ENCODE results near the gene TOMM5.

Gene TOMM5

DNA sequence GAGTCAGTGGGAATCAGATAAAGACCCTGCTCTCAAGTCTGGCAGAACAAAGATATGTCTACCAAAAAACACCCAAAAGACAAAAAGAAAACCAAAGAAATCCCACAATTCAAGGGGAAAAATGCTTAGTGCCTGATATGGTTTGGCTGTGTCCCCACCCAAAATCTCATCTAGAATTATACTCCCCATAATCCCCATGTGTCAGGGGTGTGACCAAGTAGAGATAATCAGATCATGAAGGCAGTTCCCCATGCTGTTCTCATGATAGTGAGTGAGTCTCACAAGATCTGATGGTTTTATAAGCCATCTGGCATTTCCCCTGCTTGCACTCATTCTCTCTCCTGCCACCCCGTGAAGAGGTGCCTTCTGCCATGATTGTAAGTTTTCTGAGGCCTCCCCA is 29.6 kb downstream of the TOMM5 start:
- DNase-seq (ENCODE audit: low spot score): no peak

DNA sequence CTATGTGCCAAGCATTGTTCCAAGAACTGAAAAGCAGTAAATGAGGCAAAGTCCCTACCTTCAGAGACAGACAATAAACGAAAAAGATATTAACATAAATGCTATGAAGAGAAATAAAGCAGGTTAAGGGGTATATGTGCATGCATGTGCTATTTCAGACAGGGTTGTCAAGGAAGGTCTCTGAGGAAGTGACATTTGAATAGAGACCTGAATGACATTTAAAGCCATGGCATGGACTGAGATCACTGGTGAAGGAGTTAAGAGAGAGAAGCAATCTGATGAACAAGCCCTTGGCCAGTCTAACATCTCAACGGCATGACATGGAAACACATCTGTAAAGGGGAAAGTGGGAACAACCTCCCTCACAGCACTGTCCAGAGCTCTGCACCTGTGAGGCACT is 30.7 kb downstream of the TOMM5 start:
- DNase-seq (ENCODE audit: low spot score): no peak

DNA sequence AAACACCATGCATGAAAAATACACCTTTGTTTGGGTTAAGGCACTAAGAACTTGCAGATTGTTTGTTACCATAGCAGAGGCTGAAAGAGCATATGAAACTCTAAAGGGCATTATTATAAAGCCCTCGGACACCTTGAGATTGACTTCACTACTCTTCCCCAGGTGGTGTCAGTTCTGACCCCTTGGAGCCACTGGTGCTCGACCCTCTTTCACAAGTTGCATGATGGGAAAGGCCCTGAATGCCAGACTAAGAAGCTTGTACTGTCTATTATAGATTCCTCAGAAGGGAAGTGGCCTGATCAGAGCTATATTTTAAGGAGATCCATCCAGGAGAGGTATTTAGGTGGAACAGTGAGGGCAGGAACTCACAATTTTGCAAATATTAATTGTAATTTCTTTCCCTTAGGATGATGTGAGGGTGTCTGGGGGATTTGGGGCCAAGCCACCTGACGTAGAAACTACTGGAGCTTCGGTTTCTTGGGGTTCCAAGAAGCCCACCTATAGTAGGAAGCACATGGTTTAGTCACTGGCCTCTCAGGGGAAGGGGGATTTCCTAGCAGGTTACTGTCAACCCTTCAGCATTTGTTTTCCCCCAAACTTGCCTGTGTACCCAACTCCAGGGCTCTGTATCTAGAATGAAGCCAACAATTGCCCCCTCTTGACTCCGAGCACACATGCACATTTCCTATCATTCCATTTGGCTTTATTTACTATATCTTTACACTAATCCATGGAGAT is 32.4 kb downstream of the TOMM5 start:
- DNase-seq (ENCODE audit: low spot score): no peak

DNA sequence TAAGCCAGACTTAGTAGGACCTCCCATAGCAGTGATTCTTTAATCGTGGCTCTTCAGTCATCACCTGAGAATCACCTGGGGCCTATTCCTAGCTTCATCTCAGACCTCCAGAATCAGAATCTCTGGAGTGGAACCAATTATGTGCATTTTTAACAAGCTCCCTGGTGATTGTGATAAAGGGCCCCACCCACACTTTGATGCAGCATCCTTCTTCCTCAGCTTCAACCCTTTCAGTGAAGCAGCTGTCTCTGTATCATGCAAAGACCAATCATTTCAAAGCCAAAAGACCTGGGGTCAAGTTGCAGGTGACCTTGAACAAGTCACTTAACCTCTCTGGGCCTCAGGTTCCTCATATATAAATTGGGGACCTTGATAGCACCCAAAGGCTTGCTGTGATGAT is 33.3 kb downstream of the TOMM5 start:
- DNase-seq (ENCODE audit: low spot score): no peak

DNA sequence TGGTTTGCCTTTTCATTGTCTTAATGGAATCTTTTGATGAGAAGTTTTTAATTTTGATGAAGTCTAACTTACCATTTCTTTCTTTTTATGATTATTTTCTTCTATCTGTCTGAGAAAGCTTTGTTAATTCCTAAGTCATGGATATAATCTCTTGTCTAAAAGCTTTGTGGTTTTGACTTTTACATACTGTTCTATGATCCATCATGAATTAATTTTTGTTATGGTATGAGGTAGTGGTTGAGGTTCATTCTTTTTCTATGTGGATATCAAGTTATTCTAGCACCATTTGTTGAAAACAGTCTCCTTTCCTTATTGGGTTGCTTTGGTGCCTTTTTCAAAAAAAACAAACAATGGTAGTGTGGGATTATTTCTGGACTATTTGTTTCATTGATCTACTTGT is 36.6 kb downstream of the TOMM5 start:
- peak; percentile 26 for DNase-seq (ENCODE audit: low spot score)

DNA sequence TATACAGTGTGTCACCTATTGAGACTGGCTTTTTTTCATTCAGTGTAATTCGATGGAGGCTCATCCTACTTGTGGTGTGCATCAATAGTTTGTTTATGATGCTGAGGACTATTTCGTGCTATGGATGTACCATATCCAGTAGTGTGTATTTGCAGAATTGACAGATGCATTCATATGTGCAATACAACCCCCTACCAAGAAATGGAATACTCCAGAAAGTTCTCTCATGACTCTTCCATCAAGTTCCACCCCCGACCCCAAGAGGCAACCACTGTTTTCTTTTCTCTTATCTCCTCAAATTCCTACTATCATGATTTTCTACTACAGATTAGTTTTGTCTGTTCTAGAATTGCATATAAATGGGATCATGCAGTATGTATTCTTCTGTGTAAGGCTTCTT is 38.1 kb downstream of the TOMM5 start:
- no peak for DNase-seq (ENCODE audit: low spot score)

DNA sequence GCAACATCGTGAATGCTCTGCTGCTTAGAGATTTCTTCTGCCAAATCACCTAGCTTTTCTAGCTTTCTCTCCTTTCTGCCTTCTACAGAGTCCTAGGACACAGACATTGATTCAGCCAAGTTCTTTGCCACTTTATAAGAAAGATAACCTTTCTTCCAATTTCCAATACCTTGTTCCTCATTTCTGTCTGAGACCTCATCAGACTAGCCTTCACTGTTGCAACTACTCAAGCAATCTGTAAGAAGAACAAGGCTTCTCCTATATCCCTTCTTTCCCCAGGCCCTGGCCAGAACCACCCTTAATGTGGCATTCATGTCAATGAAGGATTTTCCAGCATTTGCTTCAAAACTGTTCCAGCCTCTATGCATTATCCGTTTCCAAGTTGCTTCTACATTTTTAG is 40.5 kb downstream of the TOMM5 start:
- no peak for DNase-seq (ENCODE audit: low spot score)

DNA sequence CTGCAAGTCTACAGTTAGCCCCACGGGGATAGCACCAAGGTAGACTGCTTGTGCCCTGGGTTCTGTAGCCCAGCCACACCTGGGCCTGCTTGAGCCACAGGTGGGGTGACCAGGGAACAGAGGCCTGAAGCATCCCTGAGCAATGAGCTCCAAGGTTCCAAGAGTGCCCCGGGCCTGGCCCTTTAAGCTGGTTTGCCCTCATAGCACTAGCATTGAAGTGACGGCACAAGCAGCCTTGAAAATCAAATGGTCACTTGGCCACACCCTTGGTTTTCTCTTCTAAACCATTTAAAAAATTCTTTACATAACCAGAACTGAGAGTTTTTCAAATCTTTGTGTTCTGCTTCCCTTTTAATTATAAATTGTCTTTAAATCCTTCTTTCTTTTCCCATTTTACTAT is 40.9 kb downstream of the TOMM5 start:
- no peak for DNase-seq (ENCODE audit: low spot score)

DNA sequence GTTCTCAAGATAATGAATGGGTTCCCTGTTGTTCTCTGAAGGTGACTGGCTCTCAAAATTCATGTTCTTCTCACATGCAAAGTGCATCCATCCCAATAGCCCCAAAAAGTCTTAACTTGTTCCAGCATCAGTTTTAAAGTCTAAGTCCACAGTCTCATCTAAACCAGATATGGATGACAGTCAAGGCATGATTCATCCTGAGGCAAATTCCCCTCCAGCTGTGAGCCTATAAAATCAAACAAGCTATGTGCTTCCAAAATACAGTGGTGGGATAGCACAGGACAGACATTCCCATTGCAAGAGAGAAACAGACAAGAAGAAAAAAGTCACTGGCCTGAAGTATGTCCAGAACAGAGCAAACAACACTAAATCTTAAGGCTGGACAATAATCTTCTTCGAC is 41.6 kb downstream of the TOMM5 start:
- DNase-seq (ENCODE audit: low spot score): no peak

DNA sequence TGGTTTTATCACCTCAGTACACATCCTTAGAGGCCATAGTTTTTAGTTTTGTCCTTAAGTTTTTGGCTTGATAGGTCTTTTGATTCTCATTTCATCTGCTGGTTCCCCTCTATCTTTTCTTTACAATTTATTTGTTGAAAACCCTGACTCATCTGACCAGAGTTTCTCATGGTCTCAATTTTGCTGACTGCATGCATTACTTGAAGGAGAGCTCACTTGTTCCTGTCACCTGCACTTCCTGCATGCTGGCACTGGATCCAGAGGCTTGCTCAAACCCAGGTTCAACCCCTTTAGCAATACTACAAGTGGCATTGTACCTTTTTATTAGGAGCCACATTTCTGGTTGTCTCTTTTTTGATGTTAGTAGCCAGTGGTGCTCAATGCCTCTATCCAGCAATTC is 42.9 kb downstream of the TOMM5 start:
- DNase-seq (ENCODE audit: low spot score): no peak

DNA sequence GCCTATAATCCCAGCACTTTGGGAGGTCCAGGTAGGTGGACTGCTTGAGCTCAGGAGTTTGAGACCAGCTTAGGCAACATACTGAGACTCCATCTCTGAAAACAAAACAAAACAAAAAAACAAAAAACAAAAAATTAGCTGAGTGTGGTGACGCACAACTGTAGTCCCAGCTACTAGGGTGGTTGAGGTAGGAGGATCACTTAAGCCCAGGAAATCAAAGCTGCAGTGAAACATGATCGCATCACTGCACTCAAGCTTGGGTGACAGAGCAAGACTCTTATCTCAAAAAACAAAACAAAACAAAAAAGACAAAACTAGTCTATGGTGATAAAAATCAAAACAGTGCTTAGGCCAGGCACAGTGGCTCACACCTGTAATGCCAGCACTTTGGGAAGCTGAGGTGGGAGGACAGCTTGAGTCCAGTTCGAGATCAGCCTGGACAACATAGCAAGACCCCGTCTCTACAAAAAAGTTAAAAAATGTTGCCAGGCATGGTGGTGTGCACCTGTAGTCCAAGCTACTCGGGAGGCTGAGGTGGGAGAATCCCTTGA is 45.0 kb downstream of the TOMM5 start:
- DNase-seq (ENCODE audit: low spot score): no peak

DNA sequence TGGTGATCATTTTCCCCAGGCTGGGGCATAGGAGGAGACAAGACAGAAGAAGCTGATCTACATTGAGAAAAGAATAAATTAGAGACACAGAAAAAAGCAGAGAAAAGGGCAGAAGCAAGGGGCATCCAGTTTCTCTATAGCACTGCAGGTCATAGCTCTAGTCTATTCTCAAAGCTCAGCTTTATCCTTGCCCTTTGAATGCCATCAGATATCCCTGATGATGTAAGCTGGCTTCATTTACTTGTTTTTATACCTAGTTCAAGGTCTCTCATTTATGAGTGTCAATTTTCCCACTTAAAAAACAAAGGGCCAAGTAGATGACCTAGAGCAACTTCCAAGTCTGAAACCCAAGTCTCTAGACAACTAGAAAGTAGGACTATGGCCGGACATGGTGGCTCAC is 48.9 kb downstream of the TOMM5 start:
- DNase-seq (ENCODE audit: low spot score): no peak

DNA sequence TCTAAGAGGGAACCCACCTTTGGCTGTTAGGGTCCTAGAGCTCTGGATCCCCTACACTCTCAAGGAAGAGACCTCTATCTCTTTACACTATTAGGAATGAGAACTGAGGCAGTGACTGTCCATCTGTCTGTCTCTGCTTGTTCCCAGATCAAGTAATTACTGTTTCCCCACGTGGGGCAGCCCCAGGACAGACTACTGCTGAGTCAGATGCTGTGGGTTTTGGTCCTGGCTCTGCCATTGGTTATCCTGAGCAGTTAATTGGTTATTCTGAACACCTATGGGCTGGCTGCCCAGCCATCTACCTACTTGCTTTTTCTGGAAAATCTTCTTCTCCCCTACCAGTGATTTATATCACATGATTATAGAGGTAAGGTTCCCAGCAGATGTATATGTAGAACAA is 49.5 kb downstream of the TOMM5 start:
- no peak for DNase-seq (ENCODE audit: low spot score)

DNA sequence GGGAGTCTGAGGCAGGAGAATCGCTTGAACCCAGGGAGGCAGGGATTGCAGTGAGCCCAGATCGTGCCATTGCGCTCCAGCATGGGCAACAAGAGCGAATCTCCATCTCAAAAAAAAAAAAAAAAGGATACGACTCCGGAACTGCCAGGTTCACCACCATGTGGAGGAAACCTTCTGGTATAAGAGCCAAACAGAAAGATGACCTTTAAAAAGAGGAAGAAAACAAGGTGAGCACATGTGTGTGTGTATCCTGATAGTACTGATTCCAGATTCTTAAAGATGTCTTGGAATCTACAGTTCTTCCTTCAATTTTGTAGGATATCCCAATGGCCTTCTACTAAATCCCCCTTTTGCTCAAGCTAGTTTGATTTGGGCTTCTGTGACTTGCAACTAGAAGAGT is 49.9 kb downstream of the TOMM5 start:
- no peak for DNase-seq (ENCODE audit: low spot score)

DNA sequence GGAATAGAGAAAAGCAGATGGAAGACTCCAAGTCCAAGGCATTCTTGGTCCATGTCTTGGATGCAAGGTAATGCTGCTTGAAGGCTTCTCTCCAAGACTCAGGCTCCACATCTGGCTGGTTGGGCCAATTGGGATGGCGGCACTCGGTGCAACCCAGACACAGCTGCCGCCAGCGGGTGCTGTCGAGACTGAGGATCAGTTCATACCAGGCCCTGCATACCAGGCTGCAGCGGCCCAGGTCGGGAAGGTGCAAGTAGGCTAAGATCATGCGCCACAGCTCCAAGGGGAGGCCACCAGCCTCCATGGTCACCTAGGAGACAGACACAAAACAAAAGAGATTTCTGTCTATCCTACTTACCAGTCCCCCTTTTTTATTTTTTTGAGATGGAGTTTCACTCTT is 50.9 kb downstream of the TOMM5 start:
- no peak for DNase-seq (ENCODE audit: low spot score)

DNA sequence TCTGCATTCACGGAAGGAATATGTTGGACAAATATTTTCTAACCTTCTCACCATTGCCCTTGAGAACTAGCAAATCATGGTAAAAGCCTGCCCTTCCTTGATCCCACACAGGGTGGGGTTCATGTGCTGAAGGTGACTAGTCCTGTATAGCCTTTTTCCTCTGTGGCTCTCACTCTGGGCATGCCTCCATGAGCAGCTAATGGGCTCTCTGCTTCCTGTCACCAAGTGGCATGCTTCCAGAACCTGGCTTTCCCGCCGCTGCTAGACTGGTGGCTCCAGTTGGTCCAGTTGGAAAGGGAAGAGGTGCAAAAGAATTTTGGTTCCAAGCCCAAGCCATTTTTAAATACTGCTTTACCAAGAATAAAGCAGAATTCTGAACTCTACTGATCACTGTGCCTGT is 51.8 kb downstream of the TOMM5 start:
- no peak for DNase-seq (ENCODE audit: low spot score)

DNA sequence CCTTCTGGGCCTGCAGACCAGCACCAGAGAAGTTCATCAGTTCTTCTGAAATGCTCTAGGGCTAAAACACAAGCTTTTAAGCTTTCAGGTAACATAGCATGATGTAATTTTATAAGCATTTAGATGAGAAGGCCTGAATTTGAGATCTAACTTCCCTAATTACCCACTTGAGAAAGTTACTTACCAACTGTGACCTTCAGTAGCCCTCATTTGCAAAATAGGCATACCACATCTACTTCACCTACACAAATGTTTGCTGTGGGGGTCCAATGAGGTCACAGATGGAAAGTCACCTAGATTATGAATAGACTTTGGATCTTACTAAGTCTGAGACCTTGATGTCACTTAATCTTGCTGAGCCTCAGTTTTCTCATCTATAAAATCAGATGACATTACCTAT is 52.8 kb downstream of the TOMM5 start:
- no peak for DNase-seq (ENCODE audit: low spot score)

Data from AG20443 (cell line).